Activated naive CD8-positive, alpha-beta T cell treated with anti-CD3 and anti-CD28 coated beads, Interleukin-2, amount 50 U/mL, for 16 hours (primary cell): Measurements from ENCODE around the gene SPRR2G.
"Not testable (repeated sequence)": the region's sequence is repeated elsewhere in the genome, so short reads cannot be mapped to it uniquely, and the experiment has no call there.

Experiments
- DNase-seq: peaks from one replicate; pipeline ENCODE4 v3.0.0-alpha.2; 2020; ENCODE audit warnings: low read depth, low spot score

Gene SPRR2G

DNA sequence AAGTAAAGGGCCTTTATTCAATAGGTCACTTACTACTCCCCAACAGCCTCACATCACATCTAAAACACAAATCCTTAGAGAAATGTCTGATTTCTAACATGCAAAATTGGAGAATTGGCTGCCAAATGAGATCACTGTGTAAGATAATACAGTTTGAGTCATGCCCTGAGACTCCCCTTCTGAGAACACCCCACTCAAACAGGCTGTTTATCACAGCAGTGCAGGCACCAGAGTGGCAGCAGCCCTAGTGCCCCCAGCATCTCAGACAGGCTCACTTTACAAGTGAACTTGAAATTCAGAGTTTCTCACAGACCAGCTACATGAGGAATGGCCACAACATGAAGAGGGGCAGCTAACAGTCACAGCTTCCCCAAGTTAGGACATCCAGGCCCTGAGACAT is 35.4 kb downstream of the SPRR2G start:
- not testable (repeated sequence) for DNase-seq

DNA sequence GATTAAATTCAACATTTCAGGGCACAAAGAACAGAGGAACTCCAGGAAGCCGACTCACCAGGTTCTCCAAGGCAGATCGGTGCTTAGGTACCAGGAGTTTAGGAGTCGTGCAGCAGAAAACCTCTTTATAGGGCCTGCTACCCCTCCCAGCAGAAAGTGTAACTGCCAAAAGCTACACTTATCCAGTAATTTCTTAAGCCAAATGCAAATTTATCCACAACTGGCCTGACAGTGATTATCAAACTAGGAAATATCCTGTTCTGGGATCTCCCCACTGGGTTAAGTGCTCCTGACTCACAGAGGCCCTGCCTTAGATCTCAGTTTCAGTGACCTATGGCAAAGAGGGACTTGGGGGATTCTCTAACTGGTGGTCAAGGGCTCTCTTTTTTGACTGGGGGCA is 37.3 kb downstream of the SPRR2G start, which contains the start of gene SPRR2F:
Gene SPRR2F (minus strand): TSS at position 101 of the 400 bp plus-strand sequence. CDS start 783 bp downstream, outside the sequence.
- no peak for DNase-seq

DNA sequence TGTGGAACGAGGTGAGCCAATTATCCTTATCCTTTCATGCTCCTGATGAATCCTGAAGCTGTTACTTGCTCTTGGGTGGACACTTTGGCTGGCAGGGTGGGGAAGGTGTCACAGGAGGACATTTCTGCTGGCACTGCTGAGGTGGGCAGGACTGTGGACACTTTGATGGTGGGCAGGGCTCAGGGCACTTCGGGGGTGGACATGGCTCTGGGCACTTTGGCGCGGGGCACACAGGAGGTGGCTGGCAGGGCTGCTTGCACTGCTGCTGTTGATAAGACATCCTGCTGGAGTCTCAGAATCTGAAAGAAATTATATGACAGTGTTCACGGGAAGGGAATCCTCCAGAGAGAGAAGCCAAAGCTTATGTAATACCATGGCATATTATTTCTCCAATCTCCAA is 38.2 kb downstream of the SPRR2G start:
- not testable (repeated sequence) for DNase-seq

DNA sequence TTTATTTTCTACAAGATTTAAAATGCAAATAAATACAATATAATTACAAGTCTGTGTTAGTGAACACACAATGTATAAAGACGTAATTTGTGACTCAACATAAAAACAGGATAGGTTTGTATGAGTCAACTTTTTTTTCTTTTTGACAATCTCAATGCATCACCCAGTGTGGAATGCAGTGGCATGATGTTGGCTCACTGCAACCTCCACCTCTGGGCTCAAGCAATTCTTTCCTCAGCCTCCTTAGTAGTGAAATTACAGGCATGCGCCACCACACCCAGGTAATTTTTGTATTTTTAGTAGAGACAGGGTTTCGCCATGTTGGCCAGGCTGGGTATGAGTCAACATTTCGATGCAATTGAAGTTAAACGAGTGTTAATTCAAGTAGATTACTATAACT is 50.4 kb downstream of the SPRR2G start:
- DNase-seq: no peak
